PC-9 (cell line): Measurements from ENCODE around the gene MRPL21. TPM values are rescaled to one million over a fixed set of nuclear protein-coding genes. Genes with fewer than 3 reads are reported as not detected.

Source experiments
- BruUV-seq: library from RNA; stranded (reverse); fragments of 400-500 nt; replicated peaks from 2 replicates; lab custom pipeline; 2021; lab: Mats Ljungman, UMichigan
- CTCF ChIA-PET: fragments of 300-600 bp; sonication (Branson Sonifier 250); formaldehyde crosslinking; loops from one replicate; lab custom pipeline; 2022; ENCODE audit warnings: antibody characterized with exemption; lab: Charles Lee
- POLR2A ChIA-PET: fragments of 300-600 bp; sonication (Branson Sonifier 250); formaldehyde crosslinking; loops from one replicate; lab custom pipeline; 2022; ENCODE audit warnings: antibody characterized with exemption; ENCODE audit not compliant: unreplicated experiment; lab: Charles Lee
- DNase-seq, 2 experiments: peaks; one replicate each; pipeline versions ENCODE4 v3.0.0 to v3.0.0-alpha.2; 2015 to 2022; ENCODE audit warnings: mixed read lengths in 1 of 2
- H2AFZ ChIP-seq: fragments of 200-600 bp; sonication (generic); 2 replicates; pipeline ENCODE4 v1.8.1; 2017; ENCODE audit warnings: antibody characterized with exemption
- H3F3A ChIP-seq: fragments of 200-600 bp; sonication (generic); 2 replicates; pipeline ENCODE4 v1.8.1; 2017; ENCODE audit warnings: antibody characterized with exemption, mild to moderate bottlenecking, low read depth; ENCODE audit not compliant: insufficient read depth
- H3K27ac ChIP-seq: fragments of 200-600 bp; sonication (generic); 2 replicates; pipeline ENCODE4 v1.6.1; 2016; ENCODE audit warnings: mixed run types
- H3K27me3 ChIP-seq: fragments of 200-600 bp; sonication (generic); 2 replicates; pipeline ENCODE4 v1.6.1; 2016; ENCODE audit warnings: low read depth, mixed run types; ENCODE audit not compliant: insufficient read depth
- H3K36me3 ChIP-seq: fragments of 200-600 bp; sonication (generic); 2 replicates; pipeline ENCODE4 v1.6.1; 2016; ENCODE audit warnings: low read depth, mixed run types
- H3K4me1 ChIP-seq: fragments of 200-600 bp; sonication (generic); replicated peaks from 2 replicates; pipeline ENCODE4 v1.6.1; 2016; ENCODE audit warnings: mixed run types; ENCODE audit not compliant: insufficient read depth
- H3K4me2 ChIP-seq: fragments of 200-600 bp; sonication (generic); 2 replicates; pipeline ENCODE4 v1.6.1; 2017; ENCODE audit warnings: mixed run types
- H3K4me3 ChIP-seq: fragments of 200-600 bp; sonication (generic); 2 replicates; pipeline ENCODE4 v1.6.1; 2016; ENCODE audit warnings: mixed run types
- H3K79me2 ChIP-seq: fragments of 200-600 bp; sonication (generic); 2 replicates; pipeline ENCODE4 v1.6.1; 2017; ENCODE audit warnings: low read depth, mixed run types
- H3K9me2 ChIP-seq: fragments of 200-600 bp; sonication (generic); 2 replicates; pipeline ENCODE4 v1.8.1; 2017; ENCODE audit warnings: mild to moderate bottlenecking; ENCODE audit not compliant: insufficient read depth
- H3K9me3 ChIP-seq: fragments of 200-600 bp; sonication (generic); 2 replicates; pipeline ENCODE4 v1.8.1; 2016; ENCODE audit warnings: low read depth; ENCODE audit not compliant: insufficient read depth
- H4K20me1 ChIP-seq: fragments of 200-600 bp; sonication (generic); 2 replicates; pipeline ENCODE4 v1.8.1; 2017; ENCODE audit not compliant: insufficient read depth
- CTCF ChIP-seq: fragments of 200-600 bp; sonication (generic); conservative IDR thresholded peaks from 2 replicates; pipeline ENCODE4 v1.6.1; 2017; ENCODE audit warnings: mixed run types, antibody characterized with exemption, mild to moderate bottlenecking, moderate library complexity
- EZH2 ChIP-seq: fragments of 200-600 bp; sonication (generic); IDR thresholded peaks from 2 replicates; pipeline ENCODE4 v1.8.0; 2017; ENCODE audit warnings: antibody characterized with exemption, low read depth
- intact Hi-C: fragments of 100-400 bp; cut with micrococcal nuclease; formaldehyde crosslinking; loops from one replicate; pipeline ENCODE4 v1.10.0; 2022; ENCODE audit not compliant: unreplicated experiment
- total RNA-seq: library from RNA; stranded (reverse); gene quantifications from 2 replicates; pipeline ENCODE4 v1.2.3, GENCODE V29; 2021

MRPL21 gene
- total RNA-seq, 1 experiment from 2014 or later = 88.0 TPM

- H3K27ac ChIP-seq = no peak overlapping the region
- POLR2A ChIA-PET = no interaction called here
- no peak overlapping the region for H3K4me3 ChIP-seq
- no peaks in the 10 kb centered on the region for H3K9me3 ChIP-seq
- intact Hi-C loops = no loop called here
- TF ChIP-seq CTCF = no peak
- TF ChIP-seq EZH2 = no peak
- no peaks in the 10 kb centered on the region for H3K4me1 ChIP-seq
- H2AFZ ChIP-seq = no peak overlapping the region
- CTCF ChIA-PET = no interaction called here
- H3F3A ChIP-seq = no peaks in the 10 kb centered on the region
- H3K36me3 ChIP-seq = no peaks in the 10 kb centered on the region
- no peaks in the 10 kb centered on the region for H3K9me2 ChIP-seq
- H3K27me3 ChIP-seq = no peaks in the 10 kb centered on the region
- BruUV-seq = no TSS peak
- H3K4me2 ChIP-seq = no peak overlapping the region
- no peak for DNase-seq
- H4K20me1 ChIP-seq = no peaks in the 10 kb centered on the region
- H3K79me2 ChIP-seq = no peaks in the 10 kb centered on the region
Observed at GRCh38 chr11:68948935-68949334, 45.3 kb upstream of the MRPL21 start.

- no peaks in the 10 kb centered on the region for H3K36me3 ChIP-seq
- no TSS peak for BruUV-seq
- H4K20me1 ChIP-seq = no peaks in the 10 kb centered on the region
- H3K4me1 ChIP-seq = no peaks in the 10 kb centered on the region
- intact Hi-C loops = no loop called here
- H3F3A ChIP-seq = 0 out of 2 replicates have a peak, but pooled peaks cover 3% of the 10 kb centered on the region
- no peak overlapping the region for H3K4me3 ChIP-seq
- ChIA-PET POLR2A (no interaction called here), CTCF (no interaction called here)
- H3K4me2 ChIP-seq = no peak overlapping the region
- H3K79me2 ChIP-seq = no peaks in the 10 kb centered on the region
- no peak for DNase-seq
- no peak overlapping the region for H3K27ac ChIP-seq
- no peak overlapping the region for H2AFZ ChIP-seq
- TF ChIP-seq CTCF = no peak
- TF ChIP-seq EZH2 = no peak
- no peaks in the 10 kb centered on the region for H3K9me2 ChIP-seq
- H3K27me3 ChIP-seq = no peaks in the 10 kb centered on the region
- no peaks in the 10 kb centered on the region for H3K9me3 ChIP-seq
Observed at GRCh38 chr11:68948496-68948895, 44.9 kb upstream of the MRPL21 start.

- no peaks in the 10 kb centered on the region for H3K9me3 ChIP-seq
- H3K4me2 ChIP-seq = no peak overlapping the region
- H3K27me3 ChIP-seq = no peaks in the 10 kb centered on the region
- H3K36me3 ChIP-seq = no peaks in the 10 kb centered on the region
- no peaks in the 10 kb centered on the region for H3K79me2 ChIP-seq
- H3K4me3 ChIP-seq = no peak overlapping the region
- DNase-seq = no peak
- no peaks in the 10 kb centered on the region for H4K20me1 ChIP-seq
- ChIA-PET CTCF (no interaction called here), POLR2A (interaction anchor here (0.7 kb wide), 1 partner anchor 302 kb away, joined by 4 read pairs; no protein-coding TSS in a partner anchor)
- H3K27ac ChIP-seq = no peak overlapping the region
- no peaks in the 10 kb centered on the region for H3K4me1 ChIP-seq
- no TSS peak for BruUV-seq
- TF ChIP-seq CTCF = no peak
- TF ChIP-seq EZH2 = no peak
- intact Hi-C loops = no loop called here
- H2AFZ ChIP-seq = no peak overlapping the region
- no peaks in the 10 kb centered on the region for H3K9me2 ChIP-seq
- 0 out of 2 replicates have a peak, but pooled peaks cover 4% of the 10 kb centered on the region for H3F3A ChIP-seq
Observed at GRCh38 chr11:68947151-68947550, 43.5 kb upstream of the MRPL21 start.
